Measurements from ENCODE around the gene KCNH4. TPM values are rescaled to one million over a fixed set of nuclear protein-coding genes. Genes with fewer than 3 reads are reported as not detected.
A peak's percentile ranks its signal among the peaks of the same experiment; 100 is the strongest.
"Not testable (repeated sequence)": the region's sequence is repeated elsewhere in the genome, so short reads cannot be mapped to it uniquely, and the experiment has no call there.

KCNH4 gene
- total RNA-seq, result not detected
- long read RNA-seq, result 0 reads

DNA sequence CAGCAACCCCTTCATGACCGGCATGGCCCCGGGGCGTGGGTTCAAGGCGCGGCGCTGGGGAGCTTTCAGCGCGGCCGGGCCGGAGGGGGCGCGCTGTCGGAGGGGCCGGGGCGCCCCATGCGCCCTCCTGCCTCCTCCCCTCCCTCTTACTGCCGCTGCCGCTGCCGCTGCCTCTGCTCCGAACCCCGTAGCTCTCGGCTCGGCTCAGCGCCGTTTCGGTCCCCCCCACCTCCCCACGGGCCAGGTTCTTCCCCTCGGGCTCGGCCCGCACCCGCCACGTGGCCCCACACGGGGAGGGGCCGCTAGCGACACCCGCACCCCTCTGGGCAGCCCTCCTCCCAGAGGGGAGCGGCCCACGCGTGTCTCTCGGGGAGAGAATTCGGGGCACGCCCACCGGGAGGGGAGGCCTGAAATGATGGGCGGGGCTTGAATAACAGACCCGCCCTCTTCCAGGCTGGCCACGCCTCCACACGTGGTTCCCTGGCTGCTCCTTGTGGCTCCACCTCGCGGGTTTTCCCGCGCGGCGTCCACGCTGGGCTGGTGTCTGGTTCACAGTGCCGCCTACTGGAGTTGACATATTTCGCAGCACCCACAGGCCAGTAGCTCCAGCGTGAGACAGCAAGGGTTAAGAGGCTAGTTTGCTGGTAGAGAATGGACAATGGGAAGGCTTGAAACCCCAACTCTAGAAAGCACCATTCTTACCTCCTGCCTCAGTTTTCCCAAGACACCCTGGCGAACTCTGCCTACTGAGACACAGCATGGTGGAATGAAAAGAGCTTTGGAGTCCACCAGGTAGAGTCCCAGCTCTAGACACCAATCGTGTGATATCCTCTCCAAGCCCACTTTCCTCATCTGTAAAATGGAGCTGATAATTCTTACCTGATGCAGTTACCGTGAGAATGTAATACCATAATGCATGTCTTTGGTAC lies at the start of gene KCNH4:
KCNH4 (minus strand) TSS at position 221 of the 929 bp plus-strand sequence; CDS start at position 24, 197 bp downstream.
- peak; percentile 91 for DNase-seq (ENCODE audit: low spot score)
- intact Hi-C loops (cut with DNase I), result loop anchor here (5.0 kb wide), 1 partner anchor 54 kb away; no protein-coding TSS in a partner anchor

DNA sequence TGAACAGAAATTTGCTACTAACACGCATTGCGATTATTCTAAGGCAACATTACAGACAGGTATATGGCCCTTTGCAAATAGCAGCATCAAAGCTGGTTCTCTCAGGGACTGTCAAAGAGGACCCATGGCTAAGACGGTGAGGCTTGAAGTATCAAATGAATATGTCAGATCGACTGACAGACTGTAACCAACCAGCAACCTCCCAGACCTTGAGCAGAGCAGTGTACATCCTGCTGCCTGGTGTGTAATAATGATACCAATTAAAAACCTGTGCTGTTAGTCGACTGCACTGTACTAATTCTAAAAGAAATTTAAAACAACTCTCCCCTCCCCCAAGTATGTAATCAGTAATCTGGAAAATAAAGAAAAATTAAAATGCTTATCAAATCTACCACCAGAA lies 49.3 kb upstream of the KCNH4 start:
- intact Hi-C loops (cut with DNase I), result no loop called here
- DNase-seq (ENCODE audit: low spot score), result no peak

DNA sequence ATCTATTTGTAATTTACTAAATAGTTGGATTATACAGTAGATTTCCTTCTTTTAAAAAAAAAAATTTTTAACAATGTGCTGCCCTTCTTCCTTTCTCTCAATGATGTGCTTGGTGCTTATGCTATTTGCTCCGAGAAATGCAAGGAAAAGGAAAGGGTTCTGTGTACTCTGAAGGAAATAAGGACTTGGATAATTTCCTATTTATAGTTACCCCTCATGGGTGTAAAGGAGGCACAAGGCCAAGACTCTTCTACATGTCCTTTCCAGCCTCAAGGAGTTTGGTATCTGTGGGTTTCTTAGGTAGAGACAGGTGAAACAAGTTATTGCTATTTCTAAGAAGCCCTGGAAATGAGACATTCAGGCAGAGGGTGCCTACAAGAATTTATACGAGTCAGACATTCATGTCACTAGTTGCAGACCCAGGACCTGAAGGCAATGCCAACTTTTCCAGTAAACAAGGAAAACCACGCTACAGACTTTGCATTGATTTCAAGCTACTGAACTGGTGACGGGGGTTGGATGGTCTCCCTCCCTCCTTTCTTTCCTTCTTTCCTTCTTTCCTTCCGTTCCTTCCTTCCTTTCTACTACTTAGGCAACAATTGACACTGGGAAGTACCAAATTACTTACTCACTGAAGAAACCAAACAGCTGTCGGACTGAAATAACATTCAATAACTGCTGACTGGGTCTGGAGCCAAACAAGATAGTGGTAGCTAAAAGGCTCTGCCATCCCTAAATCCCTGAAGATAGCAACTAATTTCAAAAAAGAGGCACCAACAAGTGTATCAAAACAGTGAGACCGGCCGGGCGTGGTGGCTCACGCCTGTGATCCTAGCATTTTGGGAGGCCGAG lies 47.1 kb upstream of the KCNH4 start:
- DNase-seq (ENCODE audit: low spot score), result no peak
- intact Hi-C loops (cut with DNase I), result no loop called here

DNA sequence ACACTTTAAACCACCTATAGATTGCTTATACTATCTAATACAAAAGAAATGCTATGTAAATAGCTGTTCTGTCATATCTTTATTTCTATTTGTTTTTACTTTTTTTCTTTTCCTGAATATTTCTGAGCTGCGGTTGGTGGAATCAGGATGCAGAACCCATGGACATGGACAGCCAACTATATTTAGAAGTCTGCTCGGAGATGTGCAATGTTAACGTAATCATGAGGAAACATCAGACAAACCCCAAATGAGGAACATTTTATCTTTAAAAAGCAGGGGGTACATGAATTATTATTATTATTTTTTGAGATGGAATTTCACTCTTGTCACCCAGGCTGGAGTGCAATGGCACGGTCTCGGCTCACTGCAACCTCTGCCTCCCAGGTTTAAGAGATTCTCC lies 44.7 kb upstream of the KCNH4 start:
- no peak for DNase-seq (ENCODE audit: low spot score)
- intact Hi-C loops (cut with DNase I), result no loop called here

DNA sequence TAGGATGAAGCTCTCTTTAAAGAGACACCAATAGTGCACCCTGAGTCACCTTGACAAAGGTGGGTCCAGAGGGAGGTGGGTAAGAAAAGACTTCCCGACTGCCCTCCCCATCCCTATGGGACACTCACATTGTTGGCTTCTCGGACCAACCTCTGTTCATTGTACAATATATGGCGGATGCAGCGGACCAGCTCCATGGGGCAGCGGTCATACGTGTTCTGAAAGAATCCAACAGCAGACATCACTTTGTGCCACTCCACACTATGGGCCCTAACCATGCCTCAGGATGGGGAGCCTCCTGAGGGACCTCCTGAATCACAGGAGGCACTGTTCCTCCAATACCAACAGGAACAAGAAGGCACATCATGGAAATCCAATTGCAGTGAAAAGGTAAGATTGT lies 43.7 kb upstream of the KCNH4 start:
- no peak for DNase-seq (ENCODE audit: low spot score)
- intact Hi-C loops (cut with DNase I), result no loop called here

DNA sequence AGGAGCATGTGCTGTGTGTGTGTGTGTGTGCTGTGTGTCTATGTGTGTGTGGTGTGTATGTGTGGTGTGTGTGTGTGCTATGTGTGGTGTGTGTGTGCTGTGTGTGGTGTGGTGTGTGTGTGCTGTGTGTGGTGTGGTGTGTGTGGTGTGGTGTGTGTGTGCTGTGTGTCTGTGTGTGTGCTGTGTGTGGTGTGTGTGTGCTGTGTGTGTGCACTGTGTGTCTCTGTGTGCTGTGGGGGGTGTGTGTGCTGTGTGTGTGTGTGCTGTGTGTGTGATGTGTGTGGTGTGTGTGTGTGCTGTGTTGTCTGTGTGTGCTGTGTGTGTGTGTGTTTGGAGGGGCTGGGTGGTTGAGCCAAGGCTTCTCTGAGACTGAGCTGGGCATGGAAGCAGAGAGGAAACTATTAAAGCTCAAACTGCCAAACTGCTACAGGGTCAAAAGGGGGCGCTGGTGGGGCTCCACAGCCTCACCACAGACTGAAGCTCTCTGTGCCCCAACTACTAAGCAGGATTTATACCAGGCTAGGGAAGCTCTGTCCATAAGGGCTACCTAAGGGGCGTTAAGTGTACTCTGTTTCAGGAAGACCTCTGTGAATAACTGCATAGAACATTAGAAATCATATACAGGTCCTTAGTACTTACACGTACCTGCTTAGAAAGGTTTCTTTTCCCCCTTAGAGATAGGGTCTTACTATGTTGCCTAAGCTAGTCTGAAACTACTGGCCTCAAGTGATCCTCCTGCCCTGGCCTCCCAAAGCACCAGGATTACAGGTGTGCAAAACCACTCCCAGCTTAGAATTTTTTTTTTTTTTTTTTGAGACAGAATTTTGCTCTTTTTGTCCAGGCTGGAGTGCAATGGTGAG lies 41.2 kb upstream of the KCNH4 start:
- no peak for DNase-seq (ENCODE audit: low spot score)
- intact Hi-C loops (cut with DNase I), result no loop called here

DNA sequence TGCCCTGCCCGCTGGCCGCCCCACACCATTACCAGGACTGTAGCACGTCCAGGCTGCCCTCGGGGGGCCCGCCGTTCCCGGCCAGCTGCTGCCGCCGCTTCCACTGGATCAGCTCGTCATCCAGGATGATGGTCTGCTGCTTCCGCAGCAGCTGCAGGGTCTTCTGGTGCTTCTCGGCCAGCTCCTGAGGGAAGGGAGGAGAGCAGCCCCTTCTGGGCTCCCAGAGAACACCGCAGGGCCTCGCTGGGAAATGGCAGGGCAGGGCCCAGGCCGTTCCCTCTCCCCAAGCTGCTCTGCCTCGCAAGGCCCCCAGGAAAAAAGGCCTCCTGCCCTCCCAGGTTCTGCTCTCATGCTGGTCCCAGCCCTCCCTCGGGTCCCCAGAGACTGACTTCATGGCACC lies 38.3 kb upstream of the KCNH4 start:
- DNase-seq (ENCODE audit: low spot score); intact Hi-C loops (cut with DNase I): not testable (repeated sequence)

DNA sequence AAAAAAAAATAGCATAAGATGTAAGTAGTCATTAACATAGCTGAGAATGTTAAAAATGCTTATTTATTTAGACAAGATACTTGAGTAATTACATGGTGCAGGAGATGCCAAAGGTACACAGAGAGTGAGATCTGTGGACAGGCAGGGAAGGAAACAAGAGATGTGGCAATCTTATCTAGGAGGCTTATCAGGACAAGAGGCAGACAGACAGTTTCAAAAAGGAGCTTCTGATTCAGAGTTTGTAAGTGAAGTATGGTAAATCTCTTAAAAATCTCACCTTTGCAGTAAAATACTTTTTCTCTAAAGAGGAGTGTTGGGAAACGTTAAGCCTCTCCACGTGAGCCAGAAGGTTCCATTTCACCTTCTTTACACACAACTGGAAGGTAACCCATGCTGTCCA lies 33.2 kb upstream of the KCNH4 start:
- intact Hi-C loops (cut with DNase I), result no loop called here
- DNase-seq (ENCODE audit: low spot score), result no peak

DNA sequence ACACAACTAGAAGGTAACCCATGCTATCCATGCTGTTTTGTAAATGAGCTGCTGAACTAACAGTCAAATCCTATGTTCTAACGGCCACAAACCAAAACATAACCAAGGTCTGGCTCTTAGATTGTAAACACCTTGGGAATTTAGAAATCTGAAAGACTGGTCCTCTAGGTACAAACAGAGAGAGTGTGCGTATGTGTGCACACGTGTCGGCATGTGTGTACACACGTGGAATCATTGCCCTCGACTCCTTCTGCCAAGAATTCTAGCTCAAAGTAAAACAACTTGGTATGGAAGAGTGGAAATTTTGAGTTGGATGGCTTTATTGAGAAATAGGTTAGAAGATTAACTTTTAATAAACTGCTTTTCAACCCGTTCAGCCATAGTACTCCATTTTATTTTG lies 31.4 kb upstream of the KCNH4 start:
- no peak for DNase-seq (ENCODE audit: low spot score)
- intact Hi-C loops (cut with DNase I), result no loop called here

DNA sequence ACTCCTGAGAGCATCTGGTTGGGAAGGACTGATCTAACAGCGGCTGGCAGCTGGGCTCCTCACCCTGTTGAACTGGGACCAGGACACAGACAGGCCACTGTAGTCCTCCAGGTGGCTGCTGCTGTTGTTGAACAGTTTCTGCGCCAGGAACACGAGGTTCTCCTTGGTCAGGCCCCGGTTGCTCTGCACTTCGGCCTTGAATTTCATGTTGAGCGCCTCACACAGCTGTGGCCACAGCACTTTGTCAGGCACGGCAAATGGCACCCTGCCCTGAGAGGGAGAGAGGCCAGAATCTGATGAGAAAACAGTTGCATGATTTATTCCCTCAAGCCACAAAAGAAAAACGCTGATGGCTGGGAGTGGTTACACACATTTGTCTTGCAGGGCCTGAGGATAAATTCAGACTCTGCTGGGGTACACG lies 31.0 kb upstream of the KCNH4 start:
- peak; percentile 83 for DNase-seq (ENCODE audit: low spot score)
- intact Hi-C loops (cut with DNase I), result not testable (repeated sequence)

DNA sequence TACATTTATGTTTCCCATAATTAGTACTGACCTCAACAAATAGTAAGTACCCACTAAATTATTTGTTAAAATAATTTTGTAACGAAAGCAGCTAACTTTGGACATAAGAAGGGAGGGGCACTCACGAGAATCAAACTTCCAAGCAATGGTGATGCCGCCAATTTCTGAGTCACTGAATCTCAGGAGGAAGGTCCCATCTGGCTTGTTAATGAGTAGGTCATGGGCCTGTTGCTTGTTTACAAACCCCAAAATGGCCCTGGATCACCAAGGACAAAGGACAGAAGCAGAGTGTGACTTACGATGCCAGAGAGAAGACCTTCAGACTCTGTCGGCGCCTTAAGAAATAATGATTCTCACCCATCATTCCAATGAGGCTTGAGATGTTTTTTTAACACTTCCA lies 29.1 kb upstream of the KCNH4 start:
- DNase-seq (ENCODE audit: low spot score), result no peak
- intact Hi-C loops (cut with DNase I), result no loop called here

DNA sequence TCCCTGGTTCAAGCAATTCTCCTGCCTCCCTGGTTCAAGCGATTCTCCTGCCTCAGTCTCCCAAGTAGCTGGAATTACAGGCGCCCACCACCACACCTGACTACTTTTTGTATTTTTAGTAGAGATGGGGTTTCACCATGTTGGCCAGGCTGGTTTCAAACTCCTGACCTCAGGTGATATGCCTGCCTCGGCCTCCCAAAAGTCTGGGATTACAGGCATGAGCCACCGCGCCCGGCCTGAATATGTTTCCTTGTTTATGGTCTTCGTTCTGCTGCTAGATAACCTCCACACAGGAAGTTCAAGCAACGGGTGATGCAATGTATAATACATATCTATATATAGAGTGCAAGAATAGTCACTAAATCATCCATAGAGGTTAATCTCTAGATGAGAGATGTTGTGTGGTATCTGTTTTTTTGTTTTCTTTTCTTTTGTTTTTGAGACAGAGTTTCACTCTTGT lies 25.2 kb upstream of the KCNH4 start:
- DNase-seq (ENCODE audit: low spot score); intact Hi-C loops (cut with DNase I): not testable (repeated sequence)

DNA sequence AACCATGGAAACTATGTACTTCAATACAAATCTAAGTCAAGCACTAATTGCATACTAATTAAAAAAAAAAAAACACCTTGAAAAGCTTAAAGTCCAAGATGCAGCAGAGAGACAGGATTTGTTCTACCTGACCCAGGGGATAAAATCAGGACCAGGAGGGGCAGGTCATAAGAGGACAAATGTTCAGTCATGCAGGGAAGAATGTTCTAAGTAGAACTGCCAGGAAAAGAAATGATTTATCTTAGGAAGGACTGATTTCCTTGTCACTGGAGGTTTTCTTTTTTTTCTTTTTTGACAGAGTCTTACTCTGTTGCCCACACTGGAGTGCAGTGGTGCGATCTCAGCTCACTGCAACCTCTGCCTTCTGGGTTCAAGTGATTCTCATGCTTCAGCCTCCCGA lies 22.4 kb upstream of the KCNH4 start:
- intact Hi-C loops (cut with DNase I), result no loop called here
- no peak for DNase-seq (ENCODE audit: low spot score)

DNA sequence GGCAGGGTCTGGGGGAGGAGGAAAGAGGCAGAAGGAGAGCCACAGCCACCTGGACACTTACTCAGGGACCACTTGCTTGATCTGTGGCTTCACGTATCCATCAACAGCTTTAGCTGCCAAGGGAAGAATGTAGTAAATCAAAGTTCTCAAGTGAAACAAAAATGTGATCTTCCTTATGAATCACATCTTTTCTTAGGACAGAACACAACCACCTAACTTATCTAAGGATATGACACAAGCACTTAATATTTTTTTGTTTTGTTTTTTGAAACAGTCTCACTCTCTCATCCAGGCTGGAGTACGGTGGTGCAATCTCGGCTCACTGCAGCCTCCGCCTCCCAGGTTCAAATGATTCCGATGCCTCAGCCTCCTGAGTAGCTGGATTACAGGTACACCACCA lies 21.8 kb upstream of the KCNH4 start:
- DNase-seq (ENCODE audit: low spot score), result no peak
- intact Hi-C loops (cut with DNase I), result no loop called here

DNA sequence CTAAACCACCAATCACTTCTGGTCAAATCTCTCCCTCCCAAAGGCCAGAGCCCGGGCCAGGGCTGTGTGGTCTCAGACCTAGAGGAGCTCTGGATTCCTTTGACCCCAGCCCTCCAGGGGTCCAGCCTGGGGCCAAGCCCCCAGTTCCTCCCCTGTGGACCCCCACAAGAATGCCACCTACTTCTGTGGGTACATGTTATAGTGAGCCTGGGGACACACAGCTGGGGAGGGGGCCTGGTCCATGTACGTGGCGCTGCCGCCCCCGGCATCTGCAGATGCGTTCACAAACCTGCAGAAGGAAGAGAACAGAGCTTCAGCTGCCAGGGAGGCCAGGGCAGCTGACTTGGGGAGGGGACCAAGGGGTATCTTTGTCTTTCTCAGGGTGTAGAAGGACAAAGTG lies 21.2 kb upstream of the KCNH4 start:
- no peak for DNase-seq (ENCODE audit: low spot score)
- intact Hi-C loops (cut with DNase I), result no loop called here

DNA sequence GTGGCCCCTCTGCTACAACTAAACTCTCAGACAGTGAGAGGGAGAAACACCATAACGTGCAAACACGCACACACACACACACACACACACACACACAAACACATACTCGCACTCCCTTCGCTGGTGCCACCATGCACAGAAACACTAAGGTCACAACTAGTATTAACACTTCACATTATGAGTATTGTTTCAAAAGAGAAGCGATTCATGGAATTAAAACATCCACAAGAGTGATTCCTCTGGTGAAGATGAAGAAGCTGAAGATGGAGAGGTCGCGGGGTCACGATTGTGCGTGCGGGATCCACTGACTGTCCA lies 20.5 kb upstream of the KCNH4 start:
- no peak for DNase-seq (ENCODE audit: low spot score)
- intact Hi-C loops (cut with DNase I), result no loop called here

DNA sequence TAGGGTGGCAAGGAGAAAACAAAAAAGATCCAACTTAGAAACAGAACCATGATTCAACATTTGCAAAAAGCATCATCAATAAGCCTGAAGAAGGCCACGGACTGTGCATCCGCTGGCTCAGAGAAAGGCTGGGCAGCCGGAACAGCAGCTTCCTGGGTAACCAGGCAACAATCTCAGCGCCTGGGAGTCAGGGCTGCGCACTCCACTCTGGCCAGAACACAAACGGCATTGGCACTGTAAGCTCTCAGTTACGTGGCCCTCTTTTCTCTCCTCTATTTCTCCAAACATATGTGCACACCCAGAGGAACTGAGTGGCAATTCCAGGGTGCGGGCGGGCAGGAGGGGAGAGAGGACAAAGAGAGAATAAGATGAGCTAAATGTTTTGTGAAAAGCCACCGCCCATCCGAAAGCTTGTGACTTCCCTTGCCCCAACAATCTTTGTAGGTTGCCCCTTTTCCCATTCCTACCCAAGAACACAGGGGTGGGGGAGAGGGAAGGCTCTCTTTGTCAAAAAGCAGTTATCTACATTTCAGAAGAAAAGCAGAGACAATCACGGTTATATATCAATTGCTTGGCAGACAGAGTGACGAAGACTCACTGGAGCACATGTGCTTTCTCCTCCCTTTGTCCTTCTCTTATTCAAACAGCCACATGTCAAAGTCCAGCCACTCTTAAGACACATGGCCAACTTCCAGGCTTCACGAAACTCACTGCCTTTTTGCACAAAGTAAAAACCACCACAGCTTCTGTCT lies 19.9 kb upstream of the KCNH4 start:
- no peak for DNase-seq (ENCODE audit: low spot score)
- intact Hi-C loops (cut with DNase I), result no loop called here

DNA sequence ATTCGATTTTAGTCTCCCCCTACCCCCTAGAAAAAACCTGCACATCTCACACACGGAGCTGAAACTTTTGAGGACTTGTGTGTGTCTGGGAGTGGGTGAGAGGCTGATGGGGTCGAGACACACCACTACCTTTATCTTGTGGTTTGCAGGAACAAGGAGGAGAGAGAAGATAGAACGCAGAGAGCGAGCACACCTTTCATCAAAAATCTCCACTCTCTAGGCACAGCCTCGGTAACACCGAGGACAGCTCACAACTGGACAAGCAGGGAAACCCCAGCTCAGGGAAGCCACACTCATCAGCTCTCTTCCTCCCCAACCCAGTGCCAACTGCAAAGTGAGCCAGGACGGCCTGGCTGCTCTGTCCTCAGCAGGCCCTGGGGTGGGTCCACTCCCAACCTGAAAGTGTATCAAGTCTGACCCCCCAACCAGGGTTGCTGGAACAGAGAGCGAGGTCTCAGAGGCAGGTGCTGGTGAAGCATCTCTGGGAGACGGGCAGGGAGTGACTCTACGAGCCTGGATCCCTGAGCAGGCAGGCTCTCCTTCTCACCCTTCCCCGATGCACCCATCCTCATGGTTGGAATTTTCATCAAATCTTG lies 18.6 kb upstream of the KCNH4 start:
- no peak for DNase-seq (ENCODE audit: low spot score)
- intact Hi-C loops (cut with DNase I), result no loop called here

DNA sequence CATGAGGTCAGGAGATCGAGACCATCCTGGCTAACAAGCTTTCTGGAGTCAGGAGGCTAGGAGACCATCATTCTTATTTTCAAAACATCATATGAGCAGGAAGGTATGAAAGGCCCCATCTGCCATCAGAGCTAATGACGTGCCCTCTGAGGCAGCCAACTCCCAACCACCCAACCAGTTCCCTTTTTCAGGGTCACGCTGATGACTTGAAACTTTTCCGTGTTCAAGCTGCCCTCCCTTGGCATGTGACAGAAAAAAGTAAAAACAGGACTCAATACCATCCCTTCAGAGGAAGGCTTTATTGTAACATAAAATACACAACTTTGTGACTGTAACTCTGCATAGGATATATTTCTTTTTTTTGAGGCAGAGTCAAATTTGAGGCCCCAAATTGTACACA lies 18.0 kb upstream of the KCNH4 start:
- intact Hi-C loops (cut with DNase I), result no loop called here
- DNase-seq (ENCODE audit: low spot score), result no peak
